Measurements from ENCODE around the gene RET.

The RET gene

GRCh38 chr10:43114088-43114742 is 37.3 kb downstream of the RET start:
- H3K4me2 ChIP-seq (ENCODE audit: low read length): no peak overlapping the region
- no peaks in the 10 kb centered on the region for H3K4me1 ChIP-seq (ENCODE audit: control insufficient read depth, low read length)
- no peak for TF ChIP-seq EZH2phosphoT487 (IDR thresholded peaks at IDR 0.05; ENCODE audit: borderline replicate concordance, low read length)
- TF ChIP-seq, protein P1, sequence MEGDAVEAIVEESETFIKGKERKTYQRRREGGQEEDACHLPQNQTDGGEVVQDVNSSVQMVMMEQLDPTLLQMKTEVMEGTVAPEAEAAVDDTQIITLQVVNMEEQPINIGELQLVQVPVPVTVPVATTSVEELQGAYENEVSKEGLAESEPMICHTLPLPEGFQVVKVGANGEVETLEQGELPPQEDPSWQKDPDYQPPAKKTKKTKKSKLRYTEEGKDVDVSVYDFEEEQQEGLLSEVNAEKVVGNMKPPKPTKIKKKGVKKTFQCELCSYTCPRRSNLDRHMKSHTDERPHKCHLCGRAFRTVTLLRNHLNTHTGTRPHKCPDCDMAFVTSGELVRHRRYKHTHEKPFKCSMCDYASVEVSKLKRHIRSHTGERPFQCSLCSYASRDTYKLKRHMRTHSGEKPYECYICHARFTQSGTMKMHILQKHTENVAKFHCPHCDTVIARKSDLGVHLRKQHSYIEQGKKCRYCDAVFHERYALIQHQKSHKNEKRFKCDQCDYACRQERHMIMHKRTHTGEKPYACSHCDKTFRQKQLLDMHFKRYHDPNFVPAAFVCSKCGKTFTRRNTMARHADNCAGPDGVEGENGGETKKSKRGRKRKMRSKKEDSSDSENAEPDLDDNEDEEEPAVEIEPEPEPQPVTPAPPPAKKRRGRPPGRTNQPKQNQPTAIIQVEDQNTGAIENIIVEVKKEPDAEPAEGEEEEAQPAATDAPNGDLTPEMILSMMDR (IDR thresholded peaks at IDR 0.05; ENCODE audit: low read depth, low read length, poor library complexity, severe bottlenecking): no peak
- no peaks in the 10 kb centered on the region for H4K20me1 ChIP-seq (ENCODE audit: control insufficient read depth, insufficient read depth, low read depth, low read length)
- H3K36me3 ChIP-seq (ENCODE audit: control insufficient read depth, low read length): no peaks in the 10 kb centered on the region
- no peaks in the 10 kb centered on the region for H3K9me3 ChIP-seq (ENCODE audit: control insufficient read depth, insufficient read depth, low read length)
- no peak overlapping the region for H3K4me3 ChIP-seq (ENCODE audit: low read length)
- H3K27ac ChIP-seq (ENCODE audit: low read depth, low read length): no peak overlapping the region
- H3K9me2 ChIP-seq (replicated peaks; ENCODE audit: control insufficient read depth, low read length): no peaks in the 10 kb centered on the region
- no peaks in the 10 kb centered on the region for H3K79me2 ChIP-seq (ENCODE audit: control insufficient read depth, low read length)
- H3F3A ChIP-seq (ENCODE audit: control insufficient read depth, insufficient read depth): no peaks in the 10 kb centered on the region
- no peaks in the 10 kb centered on the region for H3K27me3 ChIP-seq (ENCODE audit: control insufficient read depth, low read length)

GRCh38 chr10:43114743-43115611 is 38.1 kb downstream of the RET start:
- no peaks in the 10 kb centered on the region for H3K79me2 ChIP-seq (ENCODE audit: control insufficient read depth, low read length)
- H3K4me1 ChIP-seq (ENCODE audit: control insufficient read depth, low read length): no peaks in the 10 kb centered on the region
- H3K27ac ChIP-seq (ENCODE audit: low read depth, low read length): no peak overlapping the region
- H3K9me2 ChIP-seq (replicated peaks; ENCODE audit: control insufficient read depth, low read length): no peaks in the 10 kb centered on the region
- H3F3A ChIP-seq (ENCODE audit: control insufficient read depth, insufficient read depth): no peaks in the 10 kb centered on the region
- no peaks in the 10 kb centered on the region for H3K27me3 ChIP-seq (ENCODE audit: control insufficient read depth, low read length)
- no peaks in the 10 kb centered on the region for H4K20me1 ChIP-seq (ENCODE audit: control insufficient read depth, insufficient read depth, low read depth, low read length)
- no peaks in the 10 kb centered on the region for H3K36me3 ChIP-seq (ENCODE audit: control insufficient read depth, low read length)
- TF ChIP-seq EZH2phosphoT487 (IDR thresholded peaks at IDR 0.05; ENCODE audit: borderline replicate concordance, low read length): no peak
- TF ChIP-seq, protein P1 (IDR thresholded peaks at IDR 0.05; ENCODE audit: low read depth, low read length, poor library complexity, severe bottlenecking): no peak
- no peak overlapping the region for H3K4me3 ChIP-seq (ENCODE audit: low read length)
- H3K9me3 ChIP-seq (ENCODE audit: control insufficient read depth, insufficient read depth, low read length): no peaks in the 10 kb centered on the region
- H3K4me2 ChIP-seq (ENCODE audit: low read length): no peak overlapping the region

DNA sequence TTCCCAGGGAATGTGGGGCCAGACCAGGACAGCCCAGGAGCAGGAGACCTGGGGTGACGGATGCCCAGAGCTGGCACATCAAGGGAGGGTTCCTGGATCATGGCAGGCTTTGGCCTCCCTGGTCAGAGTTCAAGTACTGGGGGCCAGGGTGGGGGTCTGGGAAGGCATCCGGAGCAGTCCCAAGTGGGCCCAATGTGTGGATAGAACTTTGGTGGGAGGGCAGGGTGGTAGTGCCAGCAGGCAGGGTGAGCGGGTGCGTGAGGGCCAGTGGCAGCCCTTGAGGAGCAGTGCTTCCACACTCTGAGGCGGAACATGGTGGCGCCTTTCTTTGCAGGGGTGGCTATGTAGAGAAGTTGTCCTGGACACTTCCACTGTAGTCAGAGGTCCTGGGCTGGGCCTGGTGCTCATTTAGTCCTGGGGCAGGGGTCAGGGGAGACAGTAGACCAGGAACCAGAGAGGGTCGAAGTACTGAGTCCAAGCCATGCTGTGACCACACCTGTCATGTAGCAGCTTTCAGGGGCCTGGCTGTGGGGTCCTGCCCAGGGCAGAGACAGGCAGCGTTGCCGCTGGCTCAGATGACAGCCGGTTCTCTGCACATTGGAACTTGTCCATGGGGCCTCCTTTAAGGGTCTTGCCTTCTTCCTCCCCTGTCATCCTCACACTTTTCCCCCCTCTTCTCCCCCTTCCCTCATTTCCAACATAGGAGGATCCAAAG is 39.2 kb downstream of the RET start:
- Histone ChIP-seq H3K4me1 (ENCODE audit: control insufficient read depth, low read length) (peaks cover 5% of the 10 kb centered on the region), H3K9me3 (ENCODE audit: control insufficient read depth, insufficient read depth, low read length) (no peaks in the 10 kb centered on the region), H3K36me3 (ENCODE audit: control insufficient read depth, low read length) (no peaks in the 10 kb centered on the region), H3K79me2 (ENCODE audit: control insufficient read depth, low read length) (no peaks in the 10 kb centered on the region), H3F3A (ENCODE audit: control insufficient read depth, insufficient read depth) (no peaks in the 10 kb centered on the region), H3K27ac (ENCODE audit: low read depth, low read length) (no peak overlapping the region), H3K9me2 (replicated peaks; ENCODE audit: control insufficient read depth, low read length) (no peaks in the 10 kb centered on the region), H4K20me1 (ENCODE audit: control insufficient read depth, insufficient read depth, low read depth, low read length) (no peaks in the 10 kb centered on the region), H3K4me3 (ENCODE audit: low read length) (no peak overlapping the region), H3K27me3 (ENCODE audit: control insufficient read depth, low read length) (no peaks in the 10 kb centered on the region), H3K4me2 (ENCODE audit: low read length) (no peak overlapping the region)
- TF ChIP-seq EZH2phosphoT487 (IDR thresholded peaks at IDR 0.05; ENCODE audit: borderline replicate concordance, low read length): no peak
- TF ChIP-seq, protein P1 (IDR thresholded peaks at IDR 0.05; ENCODE audit: low read depth, low read length, poor library complexity, severe bottlenecking): no peak

Measured in DOHH2 (cell line).